LHCN-M2 (cell line): ENCODE data around the gene KLHL40. TPM values are rescaled to one million over a fixed set of nuclear protein-coding genes. Genes with fewer than 3 reads are reported as not detected.

Experiments used
- DNase-seq: peaks from one replicate; pipeline ENCODE4 v3.0.0-alpha.2; 2012; ENCODE audit warnings: low read depth
- total RNA-seq: library from RNA; depleted of rRNA; stranded (reverse); fragments of >200 nt; gene quantifications from 2 replicates; pipeline ENCODE4 v1.2.3, GENCODE V29; 2014

KLHL40 gene
- total RNA-seq, 1 experiment from 2014 or later: 0.06 TPM

GRCh38 chr3:42670051-42670576 is 15.2 kb upstream of the KLHL40 start:
- DNase-seq: no peak

GRCh38 chr3:42670670-42671069 is 14.7 kb upstream of the KLHL40 start:
- DNase-seq: no peak

- no peak for DNase-seq
Measured at GRCh38 chr3:42672515-42672914, 12.8 kb upstream of the KLHL40 start.

GRCh38 chr3:42673082-42673481 is 12.3 kb upstream of the KLHL40 start:
- DNase-seq: no peak

- no peak for DNase-seq
Measured at GRCh38 chr3:42674146-42674545, 11.2 kb upstream of the KLHL40 start.

- no peak for DNase-seq
Measured at GRCh38 chr3:42675909-42676308, 9.4 kb upstream of the KLHL40 start.

GRCh38 chr3:42678447-42678846 is 6.9 kb upstream of the KLHL40 start:
- no peak for DNase-seq

- peak; percentile 32 for DNase-seq
Measured at GRCh38 chr3:42680271-42680670, 5.1 kb upstream of the KLHL40 start.

GRCh38 chr3:42680806-42681205 is 4.5 kb upstream of the KLHL40 start:
- no peak for DNase-seq

- no peak for DNase-seq
Measured at GRCh38 chr3:42681361-42682038, 3.8 kb upstream of the KLHL40 start.

- DNase-seq: no peak
Measured at GRCh38 chr3:42682301-42683070, 2.9 kb upstream of the KLHL40 start.

GRCh38 chr3:42683875-42684598 is 1.3 kb upstream of the KLHL40 start:
- DNase-seq: peak; percentile 93

GRCh38 chr3:42684632-42685362 is 540 bp upstream of the KLHL40 start:
- no peak for DNase-seq

GRCh38 chr3:42685891-42686820 is 819 bp downstream of the KLHL40 start:
- no peak for DNase-seq

GRCh38 chr3:42686832-42687650 is 1.7 kb downstream of the KLHL40 start:
- no peak for DNase-seq

- no peak for DNase-seq
Measured at GRCh38 chr3:42688016-42688415, 2.7 kb downstream of the KLHL40 start.

GRCh38 chr3:42688487-42689420 is 3.4 kb downstream of the KLHL40 start:
- no peak for DNase-seq

- DNase-seq: no peak
Measured at GRCh38 chr3:42689421-42690014, 4.2 kb downstream of the KLHL40 start.
